ENCODE measurements around the gene HAND2.

Gene HAND2

DNA sequence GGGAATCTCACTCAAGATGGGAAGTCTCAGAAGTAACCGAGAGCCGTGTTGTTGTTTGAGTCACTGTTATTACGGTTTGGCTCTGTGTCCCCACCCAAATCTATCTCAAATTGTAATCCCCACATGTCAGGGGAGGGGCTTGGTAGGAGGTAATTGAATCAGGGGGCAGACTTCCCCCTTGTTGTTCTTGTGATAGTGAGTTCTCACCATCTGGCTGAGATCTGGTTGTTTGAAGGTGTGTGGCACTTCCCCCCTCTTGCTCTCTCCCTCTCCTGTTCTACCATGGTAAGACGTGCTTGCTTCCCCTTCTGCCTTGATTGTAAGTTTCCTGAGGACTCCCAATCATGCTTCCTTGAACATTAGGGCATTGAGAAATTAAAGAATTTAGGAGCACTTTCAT is 37.0 kb downstream of the HAND2 start:
- TF ChIP-seq, protein P1, sequence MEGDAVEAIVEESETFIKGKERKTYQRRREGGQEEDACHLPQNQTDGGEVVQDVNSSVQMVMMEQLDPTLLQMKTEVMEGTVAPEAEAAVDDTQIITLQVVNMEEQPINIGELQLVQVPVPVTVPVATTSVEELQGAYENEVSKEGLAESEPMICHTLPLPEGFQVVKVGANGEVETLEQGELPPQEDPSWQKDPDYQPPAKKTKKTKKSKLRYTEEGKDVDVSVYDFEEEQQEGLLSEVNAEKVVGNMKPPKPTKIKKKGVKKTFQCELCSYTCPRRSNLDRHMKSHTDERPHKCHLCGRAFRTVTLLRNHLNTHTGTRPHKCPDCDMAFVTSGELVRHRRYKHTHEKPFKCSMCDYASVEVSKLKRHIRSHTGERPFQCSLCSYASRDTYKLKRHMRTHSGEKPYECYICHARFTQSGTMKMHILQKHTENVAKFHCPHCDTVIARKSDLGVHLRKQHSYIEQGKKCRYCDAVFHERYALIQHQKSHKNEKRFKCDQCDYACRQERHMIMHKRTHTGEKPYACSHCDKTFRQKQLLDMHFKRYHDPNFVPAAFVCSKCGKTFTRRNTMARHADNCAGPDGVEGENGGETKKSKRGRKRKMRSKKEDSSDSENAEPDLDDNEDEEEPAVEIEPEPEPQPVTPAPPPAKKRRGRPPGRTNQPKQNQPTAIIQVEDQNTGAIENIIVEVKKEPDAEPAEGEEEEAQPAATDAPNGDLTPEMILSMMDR (IDR thresholded peaks at IDR 0.05; ENCODE audit: insufficient read depth, low read length), result no peak
- TF ChIP-seq, protein P2, sequence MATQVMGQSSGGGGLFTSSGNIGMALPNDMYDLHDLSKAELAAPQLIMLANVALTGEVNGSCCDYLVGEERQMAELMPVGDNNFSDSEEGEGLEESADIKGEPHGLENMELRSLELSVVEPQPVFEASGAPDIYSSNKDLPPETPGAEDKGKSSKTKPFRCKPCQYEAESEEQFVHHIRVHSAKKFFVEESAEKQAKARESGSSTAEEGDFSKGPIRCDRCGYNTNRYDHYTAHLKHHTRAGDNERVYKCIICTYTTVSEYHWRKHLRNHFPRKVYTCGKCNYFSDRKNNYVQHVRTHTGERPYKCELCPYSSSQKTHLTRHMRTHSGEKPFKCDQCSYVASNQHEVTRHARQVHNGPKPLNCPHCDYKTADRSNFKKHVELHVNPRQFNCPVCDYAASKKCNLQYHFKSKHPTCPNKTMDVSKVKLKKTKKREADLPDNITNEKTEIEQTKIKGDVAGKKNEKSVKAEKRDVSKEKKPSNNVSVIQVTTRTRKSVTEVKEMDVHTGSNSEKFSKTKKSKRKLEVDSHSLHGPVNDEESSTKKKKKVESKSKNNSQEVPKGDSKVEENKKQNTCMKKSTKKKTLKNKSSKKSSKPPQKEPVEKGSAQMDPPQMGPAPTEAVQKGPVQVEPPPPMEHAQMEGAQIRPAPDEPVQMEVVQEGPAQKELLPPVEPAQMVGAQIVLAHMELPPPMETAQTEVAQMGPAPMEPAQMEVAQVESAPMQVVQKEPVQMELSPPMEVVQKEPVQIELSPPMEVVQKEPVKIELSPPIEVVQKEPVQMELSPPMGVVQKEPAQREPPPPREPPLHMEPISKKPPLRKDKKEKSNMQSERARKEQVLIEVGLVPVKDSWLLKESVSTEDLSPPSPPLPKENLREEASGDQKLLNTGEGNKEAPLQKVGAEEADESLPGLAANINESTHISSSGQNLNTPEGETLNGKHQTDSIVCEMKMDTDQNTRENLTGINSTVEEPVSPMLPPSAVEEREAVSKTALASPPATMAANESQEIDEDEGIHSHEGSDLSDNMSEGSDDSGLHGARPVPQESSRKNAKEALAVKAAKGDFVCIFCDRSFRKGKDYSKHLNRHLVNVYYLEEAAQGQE (IDR thresholded peaks at IDR 0.05; ENCODE audit: insufficient replicate concordance, low read depth), result no peak
- TF ChIP-seq GABPA (IDR thresholded peaks at IDR 0.05; ENCODE audit: low read depth) (no peak), SPI1 (IDR thresholded peaks at IDR 0.05; ENCODE audit: borderline replicate concordance, low read depth) (no peak; the same call in 1 of the 2 replicates), POLR2AphosphoS5 (IDR thresholded peaks at IDR 0.05; ENCODE audit: low read depth) (no peak)
- no peak overlapping the region for H3K27ac ChIP-seq (replicated peaks)
- no peak for DNase-seq (ENCODE audit: low read depth in 1 of 2, low spot score in 1 of 2)
- H3K27me3 ChIP-seq (ENCODE audit: insufficient read depth, poor library complexity, severe bottlenecking), result no peaks in the 10 kb centered on the region
- no peak overlapping the region for H3K4me3 ChIP-seq (replicated peaks; ENCODE audit: insufficient read depth, low read length)

DNA sequence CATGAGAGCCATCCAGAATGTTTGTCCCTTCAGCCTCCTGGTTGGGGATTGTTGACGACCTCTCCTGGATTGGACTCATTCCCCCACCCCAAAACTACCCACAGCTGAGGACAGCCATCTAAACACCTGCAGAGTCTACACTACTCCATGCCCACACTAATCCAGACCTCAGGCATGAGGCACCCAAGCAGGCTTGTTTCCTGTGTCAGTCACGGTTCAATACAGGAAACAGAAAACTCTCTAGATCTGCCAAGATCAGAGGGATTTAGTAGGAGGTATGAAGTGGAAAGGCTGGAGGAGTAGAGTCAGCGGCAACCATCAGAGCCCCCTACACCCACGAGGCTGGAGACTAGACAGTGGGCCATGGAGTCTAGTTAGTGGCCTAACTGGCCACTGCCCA is 37.7 kb downstream of the HAND2 start:
- Histone ChIP-seq H3K27me3 (ENCODE audit: insufficient read depth, poor library complexity, severe bottlenecking) (no peaks in the 10 kb centered on the region), H3K27ac (replicated peaks) (no peak overlapping the region), H3K4me3 (replicated peaks; ENCODE audit: insufficient read depth, low read length) (no peak overlapping the region)
- TF ChIP-seq GABPA (IDR thresholded peaks at IDR 0.05; ENCODE audit: low read depth) (no peak), SPI1 (IDR thresholded peaks at IDR 0.05; ENCODE audit: borderline replicate concordance, low read depth) (no peak), POLR2AphosphoS5 (IDR thresholded peaks at IDR 0.05; ENCODE audit: low read depth) (no peak)
- TF ChIP-seq, protein P2 (IDR thresholded peaks at IDR 0.05; ENCODE audit: insufficient replicate concordance, low read depth), result no peak
- TF ChIP-seq, protein P1 (IDR thresholded peaks at IDR 0.05; ENCODE audit: insufficient read depth, low read length), result no peak
- DNase-seq (ENCODE audit: low read depth in 1 of 2, low spot score in 1 of 2), result peak in 1 of 2 experiments; percentile 31

DNA sequence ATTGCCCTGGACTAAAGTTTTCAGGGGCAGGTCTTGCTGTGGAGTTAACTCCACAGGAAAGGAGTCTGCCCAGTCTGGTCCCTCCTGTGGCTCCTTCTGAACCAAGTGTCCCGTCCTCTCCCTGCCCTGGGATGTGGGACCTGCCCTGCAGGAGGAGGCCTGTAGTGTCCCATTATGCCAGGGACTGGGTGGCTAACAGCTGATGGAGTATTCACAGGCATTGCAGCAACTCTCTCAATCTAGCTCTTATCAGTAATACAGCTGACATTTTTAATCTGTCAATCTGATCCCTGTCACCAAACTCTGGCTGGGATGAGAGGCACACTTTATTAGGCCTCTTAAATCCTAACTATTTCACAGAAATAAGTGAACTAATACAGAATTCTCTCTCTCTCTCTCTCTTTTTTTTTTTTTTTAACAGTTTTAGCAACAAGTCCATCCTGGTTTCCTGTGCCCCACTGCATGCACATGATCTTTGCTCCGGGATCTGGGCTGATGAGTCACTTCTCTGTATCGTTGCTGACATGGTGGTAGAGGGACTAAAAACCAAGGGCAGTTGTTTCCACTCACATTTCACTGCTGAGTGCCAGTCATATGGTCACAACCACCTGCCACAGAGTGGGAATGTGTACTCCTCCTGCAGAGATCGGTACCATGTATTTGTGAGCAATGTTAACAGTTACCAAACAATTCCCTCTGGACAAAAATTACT is 39.1 kb downstream of the HAND2 start:
- peak; percentile 64 to 68 for DNase-seq (ENCODE audit: low read depth in 1 of 2, low spot score in 1 of 2)
- TF ChIP-seq, protein P2 (IDR thresholded peaks at IDR 0.05; ENCODE audit: insufficient replicate concordance, low read depth), result no peak
- TF ChIP-seq GABPA (IDR thresholded peaks at IDR 0.05; ENCODE audit: low read depth) (no peak), POLR2AphosphoS5 (IDR thresholded peaks at IDR 0.05; ENCODE audit: low read depth) (0 out of 2 replicates have a peak, but pooled peaks have one; percentile 36)
- no peak overlapping the region for H3K4me3 ChIP-seq (replicated peaks; ENCODE audit: insufficient read depth, low read length)
- no peaks in the 10 kb centered on the region for H3K27me3 ChIP-seq (ENCODE audit: insufficient read depth, poor library complexity, severe bottlenecking)
- peak overlapping the region; percentile 56 for H3K27ac ChIP-seq (replicated peaks)

Measured in HL-60 (cell line).